ENCODE measurements around the gene CASZ1. TPM values are rescaled to one million over a fixed set of nuclear protein-coding genes. Genes with fewer than 3 reads are reported as not detected.

Gene CASZ1
- total RNA-seq, 1 experiment from 2014 or later = 27.8 TPM

DNA sequence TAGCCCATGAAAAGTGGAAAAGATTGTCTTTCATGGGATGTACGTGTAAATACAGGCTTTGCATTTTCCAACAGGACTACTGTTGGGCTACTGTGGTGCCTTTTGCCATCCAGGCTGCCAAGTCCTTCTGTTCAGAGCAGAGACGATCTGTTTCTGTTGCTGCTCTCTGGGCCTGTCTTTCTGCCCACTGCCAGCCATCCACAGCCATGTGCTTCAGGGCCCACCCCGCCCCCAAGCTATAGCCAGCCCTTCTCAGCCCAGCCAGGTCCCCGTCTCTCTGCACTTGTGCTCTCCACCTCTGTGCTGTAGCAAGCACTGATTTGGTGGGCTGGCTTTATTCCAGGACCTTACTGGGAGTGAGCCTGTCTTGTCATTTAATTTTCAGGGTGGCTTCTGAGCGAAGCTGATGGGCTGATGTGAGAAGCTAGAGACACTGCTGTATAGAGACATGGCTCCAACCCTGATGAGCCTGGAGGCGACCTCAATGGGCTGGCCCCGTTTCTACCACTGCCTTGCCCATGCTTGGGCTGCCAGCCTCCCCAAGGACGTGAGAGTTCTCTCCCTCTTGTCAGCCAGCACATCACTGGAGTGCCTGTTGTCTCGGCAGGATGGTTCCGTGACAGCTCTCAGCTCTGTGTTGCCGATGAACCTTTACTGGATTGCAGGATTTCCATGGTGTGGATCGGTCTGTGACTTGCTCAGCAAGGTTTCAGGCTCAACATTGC, 183.8 kb downstream of the CASZ1 start:
- in situ Hi-C loops (cut with HindIII; ENCODE audit: low pct_unique_long_range_greater_than_20kb, low sequenced_read_pairs) = no loop called here
- TF ChIP-seq, protein P1, sequence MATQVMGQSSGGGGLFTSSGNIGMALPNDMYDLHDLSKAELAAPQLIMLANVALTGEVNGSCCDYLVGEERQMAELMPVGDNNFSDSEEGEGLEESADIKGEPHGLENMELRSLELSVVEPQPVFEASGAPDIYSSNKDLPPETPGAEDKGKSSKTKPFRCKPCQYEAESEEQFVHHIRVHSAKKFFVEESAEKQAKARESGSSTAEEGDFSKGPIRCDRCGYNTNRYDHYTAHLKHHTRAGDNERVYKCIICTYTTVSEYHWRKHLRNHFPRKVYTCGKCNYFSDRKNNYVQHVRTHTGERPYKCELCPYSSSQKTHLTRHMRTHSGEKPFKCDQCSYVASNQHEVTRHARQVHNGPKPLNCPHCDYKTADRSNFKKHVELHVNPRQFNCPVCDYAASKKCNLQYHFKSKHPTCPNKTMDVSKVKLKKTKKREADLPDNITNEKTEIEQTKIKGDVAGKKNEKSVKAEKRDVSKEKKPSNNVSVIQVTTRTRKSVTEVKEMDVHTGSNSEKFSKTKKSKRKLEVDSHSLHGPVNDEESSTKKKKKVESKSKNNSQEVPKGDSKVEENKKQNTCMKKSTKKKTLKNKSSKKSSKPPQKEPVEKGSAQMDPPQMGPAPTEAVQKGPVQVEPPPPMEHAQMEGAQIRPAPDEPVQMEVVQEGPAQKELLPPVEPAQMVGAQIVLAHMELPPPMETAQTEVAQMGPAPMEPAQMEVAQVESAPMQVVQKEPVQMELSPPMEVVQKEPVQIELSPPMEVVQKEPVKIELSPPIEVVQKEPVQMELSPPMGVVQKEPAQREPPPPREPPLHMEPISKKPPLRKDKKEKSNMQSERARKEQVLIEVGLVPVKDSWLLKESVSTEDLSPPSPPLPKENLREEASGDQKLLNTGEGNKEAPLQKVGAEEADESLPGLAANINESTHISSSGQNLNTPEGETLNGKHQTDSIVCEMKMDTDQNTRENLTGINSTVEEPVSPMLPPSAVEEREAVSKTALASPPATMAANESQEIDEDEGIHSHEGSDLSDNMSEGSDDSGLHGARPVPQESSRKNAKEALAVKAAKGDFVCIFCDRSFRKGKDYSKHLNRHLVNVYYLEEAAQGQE (IDR thresholded peaks at IDR 0.05; ENCODE audit: insufficient read depth in 1 of 2, low read depth in 2 of 2, low read length in 1 of 2) = no peak
- no peak for TF ChIP-seq POLR2AphosphoS5 (IDR thresholded peaks at IDR 0.05; ENCODE audit: low read depth, low read length)
- no peak for TF ChIP-seq SIN3A (IDR thresholded peaks at IDR 0.05; ENCODE audit: borderline replicate concordance, insufficient read depth, low read depth, low read length)
- no peak for TF ChIP-seq TCF7L2 (IDR thresholded peaks at IDR 0.05; ENCODE audit: low read depth, low read length)
- TF ChIP-seq CTCF (IDR thresholded peaks at IDR 0.05) = no peak
- POLR2A ChIA-PET = interaction anchor here (0.6 kb wide), 1 partner anchor 11 kb away, joined by 4 read pairs; no protein-coding TSS in a partner anchor

GRCh38 chr1:10610901-10611600, 185.4 kb downstream of the CASZ1 start:
- CTCF ChIA-PET = no interaction called here
- in situ Hi-C loops (cut with HindIII; ENCODE audit: low pct_unique_long_range_greater_than_20kb, low sequenced_read_pairs) (no loop called here), intact Hi-C loops (cut with micrococcal nuclease; ENCODE audit: unreplicated experiment) (no loop called here)
- Histone ChIP-seq H3K36me3 (ENCODE audit: control insufficient read depth, insufficient read depth, low read length) (no peaks in the 10 kb centered on the region), H3K27me3 (ENCODE audit: control insufficient read depth, insufficient read depth, low read length) (no peaks in the 10 kb centered on the region), H3K27ac (ENCODE audit: low read length) (no peak overlapping the region), H3K4me3 (ENCODE audit: low read depth in 2 of 2, low read length in 2 of 2) (no peak overlapping the region), H3K4me1 (ENCODE audit: control insufficient read depth, insufficient read depth, low read length) (no peaks in the 10 kb centered on the region), H3K9me3 (ENCODE audit: control insufficient read depth, insufficient read depth, low read depth, low read length) (no peaks in the 10 kb centered on the region)
- ATAC-seq (no peak), DNase-seq (ENCODE audit: low read depth, low spot score) (no peak)
- POLR2A ChIA-PET = no interaction called here
- no TSS peak for BruUV-seq (replicated peaks)
- TF ChIP-seq CTCF (IDR thresholded peaks at IDR 0.05) (no peak), SIN3A (IDR thresholded peaks at IDR 0.05; ENCODE audit: borderline replicate concordance, insufficient read depth, low read depth, low read length) (no peak), POLR2AphosphoS5 (IDR thresholded peaks at IDR 0.05; ENCODE audit: low read depth, low read length) (no peak), TCF7L2 (IDR thresholded peaks at IDR 0.05; ENCODE audit: low read depth, low read length) (no peak)
- TF ChIP-seq, protein P1 (IDR thresholded peaks at IDR 0.05; ENCODE audit: insufficient read depth in 1 of 2, low read depth in 2 of 2, low read length in 1 of 2) = no peak

More for the DNA sequence above, 183.8 kb downstream of the CASZ1 start:
- H3K36me3 ChIP-seq (ENCODE audit: control insufficient read depth, insufficient read depth, low read length) = no peaks in the 10 kb centered on the region
- H3K4me3 ChIP-seq (ENCODE audit: low read depth in 2 of 2, low read length in 2 of 2) = no peak overlapping the region
- intact Hi-C loops (cut with micrococcal nuclease; ENCODE audit: unreplicated experiment) = no loop called here
- H3K9me3 ChIP-seq (ENCODE audit: control insufficient read depth, insufficient read depth, low read depth, low read length) = no peaks in the 10 kb centered on the region
- ATAC-seq (no peak), DNase-seq (ENCODE audit: low read depth, low spot score) (no peak)
- no peaks in the 10 kb centered on the region for H3K27me3 ChIP-seq (ENCODE audit: control insufficient read depth, insufficient read depth, low read length)
- CTCF ChIA-PET = no interaction called here
- BruUV-seq (replicated peaks) = no TSS peak
- no peaks in the 10 kb centered on the region for H3K4me1 ChIP-seq (ENCODE audit: control insufficient read depth, insufficient read depth, low read length)
- H3K27ac ChIP-seq (ENCODE audit: low read length) = no peak overlapping the region

All from Panc1 (cell line).